H9 (cell line): ENCODE results near the gene ZDHHC23. TPM values are rescaled to one million over a fixed set of nuclear protein-coding genes. Genes with fewer than 3 reads are reported as not detected.

Experiments
- DNase-seq: peaks from one replicate; pipeline ENCODE4 v3.0.0-alpha.2; 2017
- H2AFZ ChIP-seq: one replicate; pipeline ENCODE4 v1.6.1; 2013; ENCODE audit warnings: mild to moderate bottlenecking, low read length, control low read depth, moderate library complexity
- H2AK5ac ChIP-seq: 2 replicates; pipeline ENCODE4 v1.6.1; 2013; ENCODE audit warnings: low read length, control low read depth, mixed read lengths; ENCODE audit not compliant: insufficient read length
- H2BK120ac ChIP-seq: one replicate; pipeline ENCODE4 v1.6.1; 2013; ENCODE audit warnings: low read depth, mild to moderate bottlenecking, low read length, control low read depth, inconsistent platforms; ENCODE audit not compliant: poor library complexity, severe bottlenecking
- H2BK12ac ChIP-seq: 2 replicates; pipeline ENCODE4 v1.6.1; 2013; ENCODE audit warnings: low read length, control low read depth, mixed read lengths, low read depth; ENCODE audit not compliant: insufficient read length
- H2BK15ac ChIP-seq: 2 replicates; pipeline ENCODE4 v1.6.1; 2013; ENCODE audit warnings: low read depth, low read length, control low read depth
- H2BK20ac ChIP-seq: one replicate; pipeline ENCODE4 v1.6.1; 2013; ENCODE audit warnings: low read depth, mild to moderate bottlenecking, low read length, control low read depth, inconsistent platforms; ENCODE audit not compliant: poor library complexity, severe bottlenecking
- H2BK5ac ChIP-seq: 2 replicates; pipeline ENCODE4 v1.6.1; 2013; ENCODE audit warnings: low read length, control low read depth, mixed read lengths; ENCODE audit not compliant: insufficient read length
- H3K14ac ChIP-seq: 2 replicates; pipeline ENCODE4 v1.6.1; 2013; ENCODE audit warnings: low read length, control low read depth; ENCODE audit not compliant: insufficient read depth
- H3K18ac ChIP-seq: 2 replicates; pipeline ENCODE4 v1.6.1; 2013; ENCODE audit warnings: low read depth, mild to moderate bottlenecking, mixed read lengths, low read length, control low read depth; ENCODE audit not compliant: insufficient read length
- H3K23ac ChIP-seq: 2 replicates; pipeline ENCODE4 v1.6.1; 2013; ENCODE audit warnings: low read length, control low read depth, mixed read lengths, low read depth; ENCODE audit not compliant: insufficient read length
- H3K23me2 ChIP-seq: 2 replicates; pipeline ENCODE4 v1.6.1; 2013; ENCODE audit warnings: low read depth, mild to moderate bottlenecking, mixed read lengths, low read length, control low read depth; ENCODE audit not compliant: insufficient read length, poor library complexity, severe bottlenecking
- H3K27ac ChIP-seq: 2 replicates; pipeline ENCODE4 v1.5.1; 2013; ENCODE audit warnings: low read length, control low read depth, mixed read lengths, low read depth; ENCODE audit not compliant: insufficient read length
- H3K27me3 ChIP-seq: 2 replicates; pipeline ENCODE4 v1.6.1; 2013; ENCODE audit warnings: low read length, control low read depth, inconsistent platforms; ENCODE audit not compliant: insufficient read depth
- H3K4ac ChIP-seq: 2 replicates; pipeline ENCODE4 v1.6.1; 2013; ENCODE audit warnings: low read depth, mild to moderate bottlenecking, control low read depth, inconsistent platforms, low read length, moderate library complexity
- H3K4me1 ChIP-seq: 2 replicates; pipeline ENCODE4 v1.6.1; 2013; ENCODE audit warnings: low read length, control low read depth, inconsistent platforms; ENCODE audit not compliant: insufficient read depth
- H3K4me2 ChIP-seq: 2 replicates; pipeline ENCODE4 v1.6.1; 2013; ENCODE audit warnings: low read length, control low read depth, mixed read lengths; ENCODE audit not compliant: insufficient read length, insufficient read depth
- H3K56ac ChIP-seq: 2 replicates; pipeline ENCODE4 v1.6.1; 2013; ENCODE audit warnings: low read depth, mild to moderate bottlenecking, mixed read lengths, low read length, control low read depth; ENCODE audit not compliant: insufficient read length
- H3K79me1 ChIP-seq: 2 replicates; pipeline ENCODE4 v1.6.1; 2013; ENCODE audit warnings: low read depth, mild to moderate bottlenecking, moderate library complexity, low read length, control low read depth, inconsistent platforms; ENCODE audit not compliant: insufficient read depth, poor library complexity, severe bottlenecking
- H3K79me2 ChIP-seq: 2 replicates; pipeline ENCODE4 v1.6.1; 2013; ENCODE audit warnings: low read length, control low read depth, inconsistent platforms; ENCODE audit not compliant: insufficient read depth
- H3K9ac ChIP-seq: 2 replicates; pipeline ENCODE4 v1.6.1; 2013; ENCODE audit warnings: low read length, control low read depth, mixed read lengths; ENCODE audit not compliant: insufficient read length; ENCODE audit errors: extremely low read depth
- H3K9me3 ChIP-seq: one replicate; pipeline ENCODE4 v1.6.1; 2013; ENCODE audit warnings: low read depth, low read length, inconsistent platforms; ENCODE audit not compliant: control insufficient read depth
- H3T11ph ChIP-seq: one replicate; pipeline ENCODE4 v1.6.1; 2013; ENCODE audit warnings: mild to moderate bottlenecking, low read length, control low read depth, inconsistent platforms
- H4K20me1 ChIP-seq: one replicate; pipeline ENCODE4 v1.6.1; 2013; ENCODE audit not compliant: control insufficient read depth, insufficient read length, insufficient read depth
- H4K5ac ChIP-seq: 2 replicates; pipeline ENCODE4 v1.6.1; 2013; ENCODE audit warnings: low read depth, mild to moderate bottlenecking, mixed read lengths, low read length, control low read depth; ENCODE audit not compliant: insufficient read length
- H4K8ac ChIP-seq: replicated peaks from 2 replicates; pipeline ENCODE4 v1.6.1; 2013; ENCODE audit warnings: low read length, control low read depth, mixed read lengths, low read depth; ENCODE audit not compliant: insufficient read length
- H4K91ac ChIP-seq: 2 replicates; pipeline ENCODE4 v1.6.1; 2013; ENCODE audit warnings: low read depth, mild to moderate bottlenecking, moderate library complexity, mixed read lengths, low read length, control low read depth; ENCODE audit not compliant: insufficient read length
- H3K27ac Mint-ChIP-seq, 3 experiments: 2 replicates in 2 of 3; 3 replicates in 1 of 3; pipeline ENCODE4 v1.8.0; 2020 to 2021; ENCODE audit warnings: mixed read lengths in 3 of 3, mild to moderate bottlenecking in 1 of 3, moderate library complexity in 1 of 3
- H3K27me3 Mint-ChIP-seq: 2 replicates; pipeline ENCODE4 v1.8.0; 2021; ENCODE audit warnings: low read depth, mild to moderate bottlenecking, moderate library complexity, mixed read lengths
- H3K36me3 Mint-ChIP-seq, 3 experiments: 2 replicates in 2 of 3; 3 replicates in 1 of 3; pipeline ENCODE4 v1.8.0; 2020 to 2021; ENCODE audit warnings: low read depth in 3 of 3, mixed read lengths in 3 of 3; ENCODE audit not compliant: insufficient read depth in 1 of 3
- H3K4me1 Mint-ChIP-seq, 2 experiments: 2 replicates each; pipeline ENCODE4 v1.8.0; 2020; ENCODE audit warnings: mixed read lengths in 2 of 2
- H3K4me3 Mint-ChIP-seq, 2 experiments: 2 replicates in 1 of 2; 3 replicates in 1 of 2; pipeline ENCODE4 v1.8.0; 2020 to 2021; ENCODE audit warnings: mild to moderate bottlenecking in 2 of 2, mixed read lengths in 2 of 2, moderate library complexity in 1 of 2
- H3K9me3 Mint-ChIP-seq, 2 experiments: 2 replicates in 1 of 2; 3 replicates in 1 of 2; pipeline ENCODE4 v1.8.0; 2020; ENCODE audit warnings: mild to moderate bottlenecking in 2 of 2, mixed read lengths in 2 of 2, moderate library complexity in 1 of 2
- CTCF ChIP-seq: fragments of 200-600 bp; sonication (generic); conservative IDR thresholded peaks from 3 replicates; pipeline ENCODE4 v1.8.0; 2021; ENCODE audit warnings: antibody characterized with exemption, mild to moderate bottlenecking
- total RNA-seq: library from RNA; stranded (reverse); gene quantifications from 2 replicates; pipeline ENCODE4 v1.2.1, GENCODE V29; 2021

ZDHHC23 gene
- total RNA-seq, 1 experiment from 2014 or later: 25.2 TPM

- no peaks in the 10 kb centered on the region for H3K79me1 ChIP-seq
- Mint-ChIP-seq H3K4me1 (peaks cover 0 to 2% of the 10 kb centered on the region in 2 experiments; a peak in 2 of 4 replicates), H3K36me3 (peaks cover 1 to 15% (median 6%) of the 10 kb centered on the region in 3 experiments; a peak in 4 of 7 replicates), H3K4me3 (no peak overlapping the region), H3K9me3 (peaks cover 9 to 11% of the 10 kb centered on the region in 2 experiments; a peak in 4 of 5 replicates), H3K27me3 (no peaks in the 10 kb centered on the region), H3K27ac (no peak overlapping the region)
- no peak overlapping the region for H3K9ac ChIP-seq
- no peak overlapping the region for H4K8ac ChIP-seq
- H3K23ac ChIP-seq: no peak overlapping the region
- H3K27ac ChIP-seq: no peak overlapping the region
- H3K23me2 ChIP-seq: peaks cover 4% of the 10 kb centered on the region
- no peaks in the 10 kb centered on the region for H3K79me2 ChIP-seq
- no peak overlapping the region for H2BK5ac ChIP-seq
- H4K20me1 ChIP-seq: no peaks in the 10 kb centered on the region
- H2BK12ac ChIP-seq: no peak overlapping the region
- H2BK15ac ChIP-seq: no peak overlapping the region
- no peak overlapping the region for H2AFZ ChIP-seq
- H2BK20ac ChIP-seq: no peak overlapping the region
- no peak overlapping the region for H4K5ac ChIP-seq
- no peaks in the 10 kb centered on the region for H3K4me1 ChIP-seq
- no peak for TF ChIP-seq CTCF
- no peak overlapping the region for H3K4ac ChIP-seq
- H3K4me2 ChIP-seq: no peak overlapping the region
- H3K56ac ChIP-seq: no peak overlapping the region
- no peak for DNase-seq
- no peaks in the 10 kb centered on the region for H3K27me3 ChIP-seq
- no peak overlapping the region for H3T11ph ChIP-seq
- no peak overlapping the region for H2AK5ac ChIP-seq
- no peak overlapping the region for H3K14ac ChIP-seq
- no peak overlapping the region for H4K91ac ChIP-seq
- no peak overlapping the region for H2BK120ac ChIP-seq
- no peak overlapping the region for H3K18ac ChIP-seq
- H3K9me3 ChIP-seq: no peaks in the 10 kb centered on the region
These were observed 39.7 kb upstream of the ZDHHC23 start for GRCh38 chr3:113908133-113908532.
